Fibroblast of skin of right quadriceps (primary cell): ENCODE results near the gene SLC22A12.

ENCODE experiments used
- DNase-seq: peaks from one replicate; pipeline ENCODE4 v3.0.0-alpha.2; 2013

Gene SLC22A12

DNA sequence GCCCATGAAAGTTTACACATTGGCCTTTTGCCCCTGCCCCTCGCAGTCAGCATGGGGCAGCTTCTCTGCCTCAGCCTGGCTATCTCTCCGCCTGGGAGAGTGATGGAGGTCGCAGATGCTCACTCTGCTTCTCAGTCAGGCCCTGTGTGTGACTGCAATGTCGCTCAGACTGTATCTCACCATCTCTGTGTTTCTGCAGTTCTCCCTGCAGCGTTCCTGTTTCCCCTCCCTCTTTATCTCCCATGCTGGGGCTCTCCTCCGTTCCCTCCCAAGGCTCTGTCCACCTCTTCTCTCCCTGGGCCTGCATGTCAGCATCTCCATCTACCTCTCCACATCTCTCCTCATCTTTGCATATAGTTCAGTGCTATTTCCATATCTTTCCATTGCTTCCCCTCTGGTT, 38.1 kb downstream of the SLC22A12 start:
- DNase-seq: no peak

DNA sequence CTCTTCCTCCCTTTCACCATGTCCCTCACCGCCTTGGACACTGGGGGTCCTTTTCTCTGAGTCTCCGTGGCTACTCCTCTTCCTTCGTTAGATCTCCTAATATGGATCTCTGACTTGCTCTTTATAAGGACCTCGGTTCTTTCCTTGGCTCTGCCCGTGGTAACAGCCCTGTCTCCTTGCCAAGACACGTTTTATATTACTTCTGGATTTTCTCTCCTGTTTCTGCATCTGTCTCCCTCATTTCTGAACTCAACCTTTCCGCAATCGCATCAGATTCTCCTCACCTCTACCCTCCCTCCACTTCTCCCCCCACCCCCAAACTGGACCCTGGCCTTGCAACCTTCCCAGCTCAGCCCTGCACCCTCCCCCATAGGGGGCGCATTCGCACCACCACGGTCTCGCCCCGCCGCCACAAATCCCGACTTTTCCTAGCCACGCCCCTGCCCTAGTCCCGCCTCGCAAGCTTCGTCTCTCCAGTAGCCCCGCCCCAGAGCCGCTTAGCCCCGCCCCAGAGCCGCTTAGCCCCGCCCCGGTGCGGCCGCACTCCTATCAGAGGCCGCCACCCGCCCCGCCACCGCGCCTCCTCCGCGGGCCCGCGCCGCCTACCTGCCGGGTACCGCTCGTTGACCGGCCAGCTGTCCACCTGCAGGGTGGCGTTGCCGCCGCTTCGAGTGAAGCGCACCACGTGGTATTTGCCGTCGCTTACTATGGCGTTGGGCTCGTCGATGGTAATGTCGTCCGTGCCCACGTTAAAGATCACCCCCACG, 39.0 kb downstream of the SLC22A12 start:
- no peak for DNase-seq

DNA sequence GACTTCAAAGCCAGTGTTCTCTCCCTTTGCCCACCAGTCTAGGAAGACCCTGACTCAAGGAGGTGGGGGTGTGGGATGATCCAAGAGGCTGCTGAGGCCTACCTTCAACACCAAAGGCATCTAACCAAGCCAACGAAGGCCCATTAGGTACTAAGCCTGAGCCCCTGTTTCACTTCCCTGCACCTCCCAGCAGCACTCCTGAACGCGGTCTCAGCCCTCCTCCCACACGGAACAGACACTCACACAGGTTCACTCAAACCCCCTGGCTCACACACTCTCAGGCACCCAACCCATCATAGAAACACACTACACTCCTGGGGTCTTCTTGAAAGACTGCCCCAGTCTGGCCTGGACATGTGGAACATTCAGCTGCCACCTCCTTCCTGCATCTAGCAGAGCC, 40.7 kb downstream of the SLC22A12 start:
- DNase-seq: no peak

DNA sequence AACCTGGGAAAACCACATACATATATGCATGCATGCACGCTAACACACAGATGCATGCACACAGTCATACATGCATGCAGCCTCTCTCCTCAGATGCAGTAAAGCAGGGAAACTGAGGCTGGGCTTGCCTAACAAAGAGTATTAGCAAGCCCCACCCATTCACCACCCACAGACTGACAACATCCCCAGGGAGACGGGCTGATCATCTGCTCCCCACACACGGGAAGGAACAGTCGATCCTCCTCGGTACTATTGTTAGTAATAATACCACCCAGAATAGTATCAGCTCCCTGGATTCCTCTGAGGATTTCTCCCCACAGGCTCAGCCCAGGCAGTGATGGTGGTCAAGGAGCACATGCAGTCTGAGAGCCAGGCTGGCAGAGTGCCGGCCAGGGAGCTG, 41.2 kb downstream of the SLC22A12 start:
- no peak for DNase-seq

DNA sequence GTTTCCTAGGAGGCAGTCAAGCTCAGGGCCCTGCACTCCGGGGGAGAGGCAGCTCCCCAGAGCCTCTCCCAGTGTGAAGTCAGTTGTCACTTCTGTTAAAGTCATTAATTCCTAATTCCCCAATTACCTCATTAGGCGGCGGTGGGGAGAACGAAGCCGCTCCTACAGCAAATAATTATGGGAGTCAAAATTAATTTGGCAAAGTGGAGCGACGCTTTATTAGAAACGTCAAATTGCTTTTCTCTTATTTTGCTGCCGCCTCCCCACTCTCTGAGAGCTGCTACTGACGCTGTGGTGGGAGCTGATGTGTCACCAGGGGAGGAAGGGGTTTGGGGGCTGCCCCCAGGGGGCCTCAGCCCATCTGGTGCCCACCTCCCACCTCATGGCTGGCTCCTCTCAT, 41.6 kb downstream of the SLC22A12 start:
- no peak for DNase-seq

DNA sequence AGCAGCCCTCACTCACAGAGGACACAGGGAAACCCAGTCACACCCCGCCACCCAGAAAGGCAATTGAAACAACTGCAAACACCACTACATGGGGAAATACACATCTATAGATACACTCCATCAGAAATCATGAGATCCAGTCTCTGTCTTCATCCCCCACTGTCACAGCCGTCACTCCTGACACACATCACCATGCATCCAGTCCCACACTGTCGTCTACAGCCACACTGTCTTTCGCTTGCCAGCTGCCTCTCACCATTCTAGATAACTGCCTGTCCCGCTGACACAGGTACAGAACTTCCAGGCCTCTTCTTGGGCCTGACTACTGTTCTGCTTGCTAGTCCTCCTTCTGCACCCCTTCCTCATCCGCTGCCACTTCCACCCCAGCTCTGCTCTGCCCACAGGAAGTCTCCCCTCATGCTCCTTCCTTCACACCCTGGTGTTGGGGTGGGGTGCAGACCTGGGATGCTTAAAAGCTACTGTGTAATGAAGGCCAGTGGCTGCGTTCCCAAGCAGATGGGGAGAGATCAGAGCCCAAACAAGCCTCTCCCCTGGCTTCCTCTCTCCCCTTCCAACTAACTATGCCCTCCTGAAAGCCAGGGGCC, 42.6 kb downstream of the SLC22A12 start:
- DNase-seq: no peak

DNA sequence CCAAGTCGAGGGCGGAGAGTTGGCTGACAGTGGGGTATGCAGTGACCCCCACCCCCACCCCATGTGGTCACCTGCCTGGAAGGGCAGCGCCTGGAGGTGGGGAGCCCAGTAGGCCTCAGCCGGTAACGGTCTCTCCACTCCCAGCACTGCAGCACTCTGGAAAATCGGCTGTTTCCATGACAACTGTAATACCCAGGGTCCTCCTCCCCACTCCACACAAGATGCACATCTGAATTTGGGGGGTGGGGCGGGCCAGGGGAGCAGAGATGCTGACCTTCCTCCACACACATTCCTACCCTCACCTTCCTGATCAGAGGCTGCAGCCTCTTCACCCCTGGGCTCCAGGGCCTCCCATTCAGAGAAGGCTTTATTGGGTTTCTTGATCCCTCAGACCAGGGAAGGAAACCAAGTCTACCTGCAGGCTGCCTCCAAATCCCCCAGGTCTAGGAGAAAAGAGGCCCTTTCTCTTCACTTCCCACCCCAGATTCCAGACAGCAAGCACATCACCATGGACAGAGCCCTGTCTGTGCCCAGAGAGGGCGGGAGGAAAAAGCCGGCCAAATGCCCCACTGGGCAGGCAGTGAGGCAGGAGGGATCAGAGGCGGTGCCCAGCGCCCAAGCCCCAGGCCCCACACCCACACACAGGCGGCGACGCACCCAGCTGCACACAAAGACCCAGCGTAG, 46.5 kb downstream of the SLC22A12 start:
- DNase-seq: no peak

DNA sequence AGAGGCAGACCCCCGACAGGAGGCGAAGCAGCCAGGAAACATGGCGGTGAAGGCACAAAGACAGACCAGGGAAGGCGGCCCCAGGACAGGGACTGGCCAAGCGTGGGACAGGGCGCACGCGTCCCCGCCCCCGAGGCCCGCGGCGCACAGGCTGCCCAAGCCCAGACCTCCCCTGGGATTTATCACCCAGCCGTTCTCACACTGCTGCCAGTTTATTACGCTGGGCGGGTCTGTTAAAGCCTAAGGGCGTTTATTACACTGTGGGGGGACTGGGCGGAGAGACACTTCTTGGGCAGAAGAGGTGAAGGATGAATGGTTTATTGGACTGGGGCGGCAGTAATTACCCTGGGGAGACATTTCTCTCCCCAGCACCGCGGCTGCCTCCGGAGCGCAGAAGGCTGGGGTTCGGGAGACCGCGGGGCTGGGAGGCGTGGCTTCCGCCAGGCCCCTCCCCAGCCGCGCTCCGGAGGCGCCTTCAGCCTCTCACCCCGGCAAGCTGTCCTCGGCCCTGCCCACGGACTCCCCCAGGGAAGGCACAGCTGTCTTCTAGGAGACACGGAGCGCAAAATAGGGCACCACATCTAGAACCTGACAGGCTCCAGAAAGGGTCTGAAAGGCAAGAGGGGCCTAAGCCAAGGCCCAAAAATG, 47.1 kb downstream of the SLC22A12 start:
- DNase-seq: no peak

DNA sequence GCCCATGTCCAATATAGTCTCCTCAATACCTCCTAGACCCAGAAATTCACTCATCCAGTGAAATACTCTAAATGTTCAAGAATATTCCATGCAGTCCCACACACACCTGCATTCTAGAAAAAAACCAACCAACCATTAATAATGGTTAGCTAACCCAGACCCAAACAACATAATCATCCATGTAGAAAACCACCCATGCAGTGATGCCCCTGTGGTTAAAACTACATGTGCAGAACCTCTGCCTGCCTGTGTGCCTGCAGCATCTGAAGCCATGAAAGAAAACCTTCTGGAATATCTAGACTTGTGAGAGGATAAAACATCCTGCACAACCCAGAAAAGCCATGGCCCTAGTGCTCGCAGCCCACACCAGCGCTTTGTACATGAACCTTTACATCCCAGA, 47.8 kb downstream of the SLC22A12 start:
- DNase-seq: no peak

DNA sequence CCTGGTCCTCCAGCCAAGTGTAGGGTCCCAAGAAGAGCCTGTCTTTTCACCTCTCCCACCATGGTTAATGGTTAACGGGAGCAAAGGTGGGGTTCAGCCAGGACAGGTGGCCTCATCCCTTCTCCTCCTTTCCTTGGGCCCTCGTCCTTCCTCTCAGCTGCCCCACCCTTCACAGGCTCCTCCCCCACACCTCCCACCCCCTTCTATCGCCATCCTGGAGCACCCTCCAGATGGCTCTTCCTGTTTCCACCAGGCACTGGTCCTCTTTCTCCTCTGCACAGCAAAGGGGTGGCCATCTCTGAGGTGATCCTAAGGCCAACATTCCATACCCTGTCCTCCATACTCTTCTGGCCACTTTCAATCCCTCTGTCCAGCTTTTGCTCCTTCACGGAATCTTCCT, 48.9 kb downstream of the SLC22A12 start:
- DNase-seq: no peak

DNA sequence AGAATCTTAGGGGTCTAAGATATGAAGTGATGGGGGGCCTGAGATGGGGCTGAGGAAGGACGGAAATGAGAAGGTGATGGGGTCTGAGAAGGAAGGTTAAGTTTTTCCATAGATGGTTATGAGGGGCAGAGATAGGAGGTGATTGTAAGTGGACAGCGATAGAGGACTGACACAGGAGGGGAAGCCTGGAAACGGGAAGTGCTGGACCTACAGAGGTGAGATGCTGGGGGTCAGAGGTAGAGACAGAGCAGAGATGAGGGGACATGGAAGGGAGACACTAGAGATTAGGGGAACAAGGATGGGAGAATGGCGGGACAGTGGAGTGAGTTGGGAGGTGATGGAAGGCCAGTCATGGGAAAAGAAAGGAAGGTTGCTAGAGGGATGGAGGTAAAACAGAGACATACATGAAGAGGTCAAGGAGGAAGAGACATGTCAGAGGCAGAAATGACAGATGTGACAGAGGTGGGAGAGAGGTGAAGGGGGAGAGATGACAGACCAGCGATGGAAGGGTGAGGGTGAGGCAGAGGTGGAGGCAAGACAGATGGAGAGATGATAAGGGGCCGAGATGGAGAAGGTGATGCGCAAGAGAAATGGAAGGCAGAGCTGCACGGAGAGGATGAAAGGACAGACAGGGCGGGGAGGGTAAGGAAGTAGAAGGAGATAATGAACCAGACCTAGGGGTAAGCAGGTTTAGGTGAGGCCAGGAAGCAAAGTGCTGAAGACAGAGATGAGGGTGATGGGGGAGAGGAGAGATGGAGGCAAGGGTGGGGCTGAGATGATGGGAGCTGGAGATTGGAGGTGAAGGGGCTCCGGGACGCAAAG, 50.8 kb downstream of the SLC22A12 start:
- no peak for DNase-seq

DNA sequence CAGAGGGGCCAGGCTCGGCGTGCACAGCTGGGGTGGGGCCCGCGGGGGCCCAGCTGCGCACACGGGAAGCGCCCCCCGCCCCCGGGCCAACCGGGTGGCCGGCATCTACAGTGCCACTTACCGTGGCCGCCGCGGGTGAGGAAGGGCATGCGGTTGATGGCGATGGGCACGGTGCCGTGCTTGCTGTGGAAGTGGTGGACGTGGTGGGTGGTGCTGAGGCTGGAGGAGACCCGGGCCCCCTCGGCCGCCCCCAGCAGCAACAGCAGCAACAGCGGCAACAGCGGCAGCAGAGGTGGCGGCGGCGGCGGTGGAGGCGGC, 51.4 kb downstream of the SLC22A12 start:
- no peak for DNase-seq

DNA sequence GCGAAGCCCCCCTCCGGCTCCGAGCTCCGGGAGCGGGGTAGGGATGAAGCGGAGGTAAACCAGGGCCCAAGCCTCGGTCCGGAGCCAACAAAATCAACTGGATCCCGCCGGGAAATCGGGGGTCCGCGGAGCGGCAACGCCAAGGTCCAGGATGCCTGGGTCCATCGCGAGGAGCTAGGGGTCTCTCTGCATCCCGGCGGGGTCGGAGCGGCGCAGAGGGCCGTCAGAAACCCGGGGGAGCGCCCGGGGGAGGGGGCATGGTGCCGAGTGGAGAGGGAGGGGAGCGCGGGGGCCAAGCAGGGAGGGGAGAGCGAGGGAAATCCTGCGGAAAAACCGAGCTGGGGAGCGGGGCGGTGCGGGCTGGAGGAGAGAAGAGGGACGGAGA, 51.8 kb downstream of the SLC22A12 start:
- DNase-seq: no peak

DNA sequence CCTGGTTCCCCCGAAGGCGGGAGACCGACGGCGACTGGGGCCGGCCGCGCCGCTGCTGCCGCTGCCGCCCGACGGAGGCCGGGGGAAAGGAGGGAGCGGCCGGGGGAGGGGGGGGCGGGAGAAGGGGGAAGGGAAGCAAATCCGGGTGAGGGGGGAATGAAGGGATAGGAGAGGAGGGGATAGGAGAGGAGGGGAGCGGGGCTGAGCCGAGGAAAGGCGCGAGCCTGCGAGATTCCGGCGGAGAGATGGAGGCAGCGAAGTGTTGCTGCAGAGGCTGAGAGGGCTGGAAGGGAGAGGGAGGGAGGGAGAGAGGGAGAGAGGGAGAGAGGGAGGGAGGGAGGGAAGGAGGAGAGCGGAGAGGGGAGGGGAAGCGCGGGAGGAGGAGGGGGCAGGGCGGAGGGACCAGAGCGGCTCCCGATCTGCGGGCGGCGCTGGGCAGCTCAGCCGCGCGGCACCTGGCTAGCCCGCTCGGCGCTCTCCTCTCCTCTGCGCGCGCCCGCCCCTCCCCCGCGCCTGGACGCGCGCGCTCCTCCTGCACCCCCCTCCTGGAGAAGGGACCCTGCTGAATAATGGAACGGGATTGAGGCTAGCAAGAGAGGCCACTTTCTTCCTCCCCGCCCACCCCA, 52.3 kb downstream of the SLC22A12 start:
- DNase-seq: no peak

DNA sequence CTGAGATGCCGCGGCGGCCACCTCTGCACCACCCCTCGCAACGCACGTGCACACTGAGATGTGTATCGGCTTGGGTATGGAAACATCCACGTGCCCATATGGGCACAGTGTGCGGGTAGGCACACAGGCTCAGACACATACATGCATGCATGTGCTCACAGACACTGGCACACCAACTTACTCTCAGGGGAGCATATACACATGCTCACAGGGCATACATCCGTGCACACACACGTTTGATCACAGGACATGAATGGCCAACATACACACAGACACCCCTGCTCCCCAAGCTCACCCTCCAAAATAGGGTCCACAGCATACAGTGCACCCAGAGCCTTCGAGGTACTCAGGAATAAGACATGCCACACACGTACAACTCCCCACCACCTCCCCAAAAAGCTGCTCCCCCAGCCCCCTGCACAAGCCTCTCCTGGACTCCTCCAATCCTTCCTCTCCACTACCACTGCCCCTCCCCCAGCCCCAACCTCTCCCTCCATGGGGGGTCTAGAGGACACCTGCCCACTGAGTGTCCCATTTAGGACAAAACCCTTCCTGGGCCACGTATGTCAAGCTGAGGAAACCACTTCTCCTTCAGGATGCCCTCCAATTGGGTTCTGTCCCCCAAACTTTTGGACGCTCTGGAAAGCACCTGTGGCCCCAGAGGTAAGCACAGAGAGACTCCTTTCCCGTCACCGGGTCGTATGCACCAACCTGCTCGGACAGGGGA, 53.1 kb downstream of the SLC22A12 start:
- no peak for DNase-seq

DNA sequence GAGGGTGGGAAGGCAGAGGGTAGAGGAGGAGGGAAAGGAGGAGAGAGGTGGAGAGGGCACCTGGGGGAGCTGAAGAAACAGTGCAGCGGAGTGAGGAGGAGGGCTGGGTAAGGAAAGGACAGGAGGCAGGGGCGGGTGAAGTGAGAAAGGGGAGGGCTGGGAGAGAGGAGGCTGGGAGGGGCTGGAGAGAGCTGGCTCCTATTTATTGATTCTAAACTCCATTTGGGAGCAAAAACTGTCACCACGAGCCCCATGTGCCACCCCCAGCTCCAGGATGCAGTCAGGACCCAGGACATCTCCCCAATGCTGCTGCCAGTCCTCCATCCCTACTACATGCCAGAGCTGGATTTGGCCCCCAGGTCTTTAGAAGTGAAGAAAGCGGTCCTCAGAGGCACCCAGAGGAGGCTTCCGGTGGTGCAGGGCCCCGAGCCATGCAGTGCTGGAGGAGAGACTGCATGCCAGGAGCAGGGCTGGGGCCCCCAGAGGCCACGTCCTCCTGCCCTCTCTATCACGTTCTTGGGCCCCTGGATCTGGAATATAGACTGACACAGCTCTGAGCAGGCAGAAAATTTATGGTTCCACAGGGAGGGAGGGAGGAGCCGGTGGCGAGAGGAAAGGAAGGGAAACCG, 53.7 kb downstream of the SLC22A12 start:
- no peak for DNase-seq

DNA sequence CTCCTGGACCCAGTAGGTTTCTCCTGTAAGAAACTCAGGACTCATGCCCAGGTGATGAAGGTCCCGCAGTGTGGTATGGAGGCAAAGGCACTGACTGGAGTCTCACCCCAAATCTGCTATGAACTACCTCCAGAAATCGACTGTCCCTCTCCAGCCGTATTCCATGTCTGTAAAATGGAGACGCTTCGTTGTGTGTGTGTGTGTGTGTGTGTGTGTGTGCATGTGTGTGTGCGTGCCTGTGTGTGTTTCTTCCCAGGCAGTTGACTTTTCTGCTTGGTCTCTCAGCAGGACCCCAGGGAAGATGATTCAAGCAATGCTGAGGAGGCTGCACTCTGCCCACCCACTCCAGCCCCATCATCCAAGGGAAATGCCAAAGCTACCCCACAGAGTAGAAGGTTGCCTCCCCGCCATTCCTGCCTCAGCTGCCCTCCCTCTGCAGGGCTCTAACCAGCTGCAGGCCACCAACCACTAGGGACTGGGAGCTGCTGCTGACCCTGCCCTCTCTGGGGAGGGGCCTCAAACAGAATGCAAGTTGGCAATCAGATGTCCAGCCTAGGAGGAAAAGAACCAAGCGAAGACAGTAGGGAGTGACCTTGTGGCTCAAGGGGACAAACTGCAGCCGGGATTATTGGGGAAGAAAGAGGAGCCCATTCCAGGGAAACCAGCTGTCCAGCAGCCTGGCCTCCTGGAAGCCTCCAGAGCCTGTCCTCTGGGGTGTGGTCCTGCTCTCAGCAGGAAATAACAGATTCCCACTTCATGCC, 56.2 kb downstream of the SLC22A12 start:
- DNase-seq: no peak

DNA sequence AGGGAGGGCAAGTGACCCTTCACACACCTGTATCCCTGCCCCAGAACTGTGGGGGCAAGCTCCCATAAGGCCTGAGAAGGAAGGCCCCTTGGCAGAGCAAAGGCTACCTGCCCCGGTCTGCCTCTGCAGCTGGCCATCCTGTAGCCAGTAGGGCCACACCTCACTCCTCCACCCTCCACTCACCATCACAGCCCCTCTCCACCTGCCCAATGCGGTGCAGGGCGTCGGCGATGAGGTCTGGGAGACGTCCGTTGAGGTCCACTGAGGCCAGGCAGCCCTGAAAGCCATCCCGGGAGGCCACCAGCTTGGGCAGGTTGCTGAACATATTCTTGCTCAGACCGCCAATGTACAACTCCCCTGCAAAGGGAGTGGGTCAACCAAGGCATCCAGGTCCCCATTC, 57.5 kb downstream of the SLC22A12 start:
- no peak for DNase-seq

DNA sequence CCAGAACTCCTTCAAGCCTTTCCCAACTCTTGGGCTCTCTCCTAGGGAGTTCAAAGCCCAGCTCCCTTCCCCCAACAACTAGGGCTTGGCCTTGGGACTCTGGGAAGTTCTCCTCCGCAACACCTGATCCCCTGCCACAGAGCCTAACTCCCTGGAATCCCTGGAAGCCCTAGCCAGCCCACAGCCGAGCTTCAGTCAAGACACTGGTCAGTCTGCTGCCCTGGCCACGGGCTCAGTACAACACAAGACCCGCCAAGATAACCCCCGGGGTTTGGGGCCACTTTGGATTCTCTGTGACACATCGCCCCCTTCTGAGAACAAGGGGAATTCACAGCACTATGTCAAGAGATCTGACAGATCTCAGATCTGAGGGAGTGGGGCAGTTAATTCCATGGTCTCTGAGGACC, 58.3 kb downstream of the SLC22A12 start:
- DNase-seq: no peak

DNA sequence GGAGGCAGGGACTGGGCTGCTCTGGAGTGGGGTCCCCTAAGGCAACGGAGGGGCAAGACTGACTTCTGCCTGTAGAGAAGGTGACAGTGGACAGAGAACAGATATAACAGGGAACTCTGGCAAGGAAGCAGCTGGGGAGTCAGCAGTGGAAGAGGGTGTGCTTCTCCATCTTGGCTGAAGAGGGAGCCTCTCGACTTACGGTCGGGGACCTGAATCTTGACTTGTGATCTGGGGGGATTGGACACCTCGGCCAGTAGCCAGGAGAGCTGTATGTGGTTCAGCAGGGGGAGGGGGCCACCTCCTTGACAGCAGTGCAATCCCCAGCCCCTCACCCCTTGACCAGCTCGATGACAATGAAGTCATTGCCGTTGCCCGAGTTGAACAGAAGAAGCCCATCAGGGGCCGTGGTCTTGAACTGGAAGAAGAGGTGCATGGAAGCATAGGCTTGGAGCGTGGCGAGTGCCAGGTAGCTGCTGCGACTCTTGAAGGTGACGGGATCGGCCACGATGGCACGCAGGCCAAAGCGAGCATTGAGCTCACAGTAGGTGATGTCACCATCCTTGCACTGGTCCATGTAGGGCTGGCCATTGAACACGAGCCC, 60.0 kb downstream of the SLC22A12 start:
- DNase-seq: no peak
